Stimulated activated CD8-positive, alpha-beta memory T cell treated with anti-CD3 and anti-CD28 coated beads, Interleukin-15, amount 100 ng/mL, for 4 hours (primary cell): Measurements from ENCODE around the gene TBC1D3B.
"Not testable (repeated sequence)": the region's sequence is repeated elsewhere in the genome, so short reads cannot be mapped to it uniquely, and the experiment has no call there.

ENCODE experiments used
- DNase-seq, 2 donors: peaks; one replicate each; pipeline ENCODE4 v3.0.0-alpha.2; 2020; ENCODE audit warnings: low read depth in 2 of 2

TBC1D3B gene

GRCh38 chr17:36176536-36176935 is at the start of gene TBC1D3B:
Gene TBC1D3B (minus strand): TSS chr17:36176636. CDS start chr17:36175050, 1,586 bp downstream.
- not testable (repeated sequence) for DNase-seq

- not testable (repeated sequence) for DNase-seq
Observed at GRCh38 chr17:36222967-36223366, 46.5 kb upstream of the TBC1D3B start.

- DNase-seq: not testable (repeated sequence)
Observed at GRCh38 chr17:36221581-36222100, 45.2 kb upstream of the TBC1D3B start.

- not testable (repeated sequence) for DNase-seq
Observed at GRCh38 chr17:36220737-36221580, 44.5 kb upstream of the TBC1D3B start.

- not testable (repeated sequence) for DNase-seq
Observed at GRCh38 chr17:36219556-36219955, 43.1 kb upstream of the TBC1D3B start.

GRCh38 chr17:36215406-36216308 is 39.2 kb upstream of the TBC1D3B start:
- DNase-seq: not testable (repeated sequence)

GRCh38 chr17:36214918-36215317 is 38.5 kb upstream of the TBC1D3B start:
- no peak for DNase-seq

GRCh38 chr17:36213695-36214094 is 37.3 kb upstream of the TBC1D3B start:
- DNase-seq: no peak

GRCh38 chr17:36212966-36213365 is 36.5 kb upstream of the TBC1D3B start:
- DNase-seq: no peak

- no peak for DNase-seq
Observed at GRCh38 chr17:36212272-36212605, 35.8 kb upstream of the TBC1D3B start.

- DNase-seq: not testable (repeated sequence)
Observed at GRCh38 chr17:36211484-36212271, 35.2 kb upstream of the TBC1D3B start.

GRCh38 chr17:36210439-36211211 is 34.2 kb upstream of the TBC1D3B start, which contains the start of gene CCL4L2:
Gene CCL4L2 (plus strand): TSS chr17:36211063.
- DNase-seq: not testable (repeated sequence)

- no peak for DNase-seq
Observed at GRCh38 chr17:36209575-36209974, 33.1 kb upstream of the TBC1D3B start.

- DNase-seq: not testable (repeated sequence)
Observed at GRCh38 chr17:36207383-36207782, 30.9 kb upstream of the TBC1D3B start.

- DNase-seq: not testable (repeated sequence)
Observed at GRCh38 chr17:36206486-36206821, 30.0 kb upstream of the TBC1D3B start.

- DNase-seq: no peak
Observed at GRCh38 chr17:36205637-36206485, 29.4 kb upstream of the TBC1D3B start.

GRCh38 chr17:36204724-36205500 is 28.5 kb upstream of the TBC1D3B start:
- no peak for DNase-seq

- DNase-seq: no peak
Observed at GRCh38 chr17:36203335-36203734, 26.9 kb upstream of the TBC1D3B start.

- DNase-seq: not testable (repeated sequence)
Observed at GRCh38 chr17:36201506-36201905, 25.1 kb upstream of the TBC1D3B start.
